ENCODE results near the gene RNASEL.

RNASEL gene

GRCh38 chr1:182622901-182623528 is 34.0 kb upstream of the RNASEL start:
- no peak for DNase-seq (ENCODE audit: low read depth in 2 of 3, low spot score in 2 of 3)

- DNase-seq (ENCODE audit: low read depth in 2 of 3, low spot score in 2 of 3), result no peak
These were observed 32.9 kb upstream of the RNASEL start for GRCh38 chr1:182621906-182622305.

- no peak for DNase-seq (ENCODE audit: low read depth in 2 of 3, low spot score in 2 of 3)
These were observed 32.0 kb upstream of the RNASEL start for GRCh38 chr1:182620924-182621585.

GRCh38 chr1:182617734-182618351 is 28.8 kb upstream of the RNASEL start:
- DNase-seq (ENCODE audit: low read depth in 2 of 3, low spot score in 2 of 3), result no peak

GRCh38 chr1:182617014-182617429 is 28.0 kb upstream of the RNASEL start:
- DNase-seq (ENCODE audit: low read depth in 2 of 3, low spot score in 2 of 3), result no peak

- peak; percentile 62 to 83 (median 69) for DNase-seq (ENCODE audit: low read depth in 2 of 3, low spot score in 2 of 3)
These were observed 27.3 kb upstream of the RNASEL start for GRCh38 chr1:182616130-182617013.

GRCh38 chr1:182615468-182616129 is 26.5 kb upstream of the RNASEL start:
- peak in 2 of 3 experiments; percentile 40 to 50 for DNase-seq (ENCODE audit: low read depth in 2 of 3, low spot score in 2 of 3)

GRCh38 chr1:182614796-182615454 is 25.9 kb upstream of the RNASEL start:
- peak; percentile 31 to 58 (median 40) for DNase-seq (ENCODE audit: low read depth in 2 of 3, low spot score in 2 of 3)

- DNase-seq (ENCODE audit: low read depth in 2 of 3, low spot score in 2 of 3), result no peak
These were observed 22.7 kb upstream of the RNASEL start for GRCh38 chr1:182611787-182612186.

GRCh38 chr1:182611326-182611725 is 22.3 kb upstream of the RNASEL start:
- DNase-seq (ENCODE audit: low read depth in 2 of 3, low spot score in 2 of 3), result no peak

GRCh38 chr1:182610606-182611194 is 21.6 kb upstream of the RNASEL start:
- no peak for DNase-seq (ENCODE audit: low read depth in 2 of 3, low spot score in 2 of 3)

- DNase-seq (ENCODE audit: low read depth in 2 of 3, low spot score in 2 of 3), result no peak
These were observed 20.0 kb upstream of the RNASEL start for GRCh38 chr1:182608845-182609610.

GRCh38 chr1:182608236-182608635 is 19.2 kb upstream of the RNASEL start:
- DNase-seq (ENCODE audit: low read depth in 2 of 3, low spot score in 2 of 3), result no peak

- DNase-seq (ENCODE audit: low read depth in 2 of 3, low spot score in 2 of 3), result no peak
These were observed 18.5 kb upstream of the RNASEL start for GRCh38 chr1:182607566-182607965.

GRCh38 chr1:182604175-182605164 is 15.4 kb upstream of the RNASEL start, which contains the start of gene RGS16:
Gene RGS16 (minus strand): TSS chr1:182604389. CDS start chr1:182604259, 130 bp downstream.
- DNase-seq (ENCODE audit: low read depth in 2 of 3, low spot score in 2 of 3), result peak; percentile 91 to 94 (median 92)

GRCh38 chr1:182603646-182604174 is 14.7 kb upstream of the RNASEL start:
- DNase-seq (ENCODE audit: low read depth in 2 of 3, low spot score in 2 of 3), result no peak

- no peak for DNase-seq (ENCODE audit: low read depth in 2 of 3, low spot score in 2 of 3)
These were observed 14.0 kb upstream of the RNASEL start for GRCh38 chr1:182602935-182603645.
